Placental epithelial cell (primary cell): ENCODE data around the gene FRMD8. TPM values are rescaled to one million over a fixed set of nuclear protein-coding genes. Genes with fewer than 3 reads are reported as not detected.

Experiments used
- small RNA-seq: library from RNA; depleted of rRNA; stranded (forward); fragments of <200 nt; gene quantifications from one replicate; pipeline ENCODE3, GENCODE V24; 2012
- total RNA-seq: library from RNA; depleted of rRNA; stranded (reverse); fragments of >200 nt; gene quantifications from 2 replicates; pipeline ENCODE4 v1.2.3, GENCODE V29; 2012

FRMD8 gene, protein sequence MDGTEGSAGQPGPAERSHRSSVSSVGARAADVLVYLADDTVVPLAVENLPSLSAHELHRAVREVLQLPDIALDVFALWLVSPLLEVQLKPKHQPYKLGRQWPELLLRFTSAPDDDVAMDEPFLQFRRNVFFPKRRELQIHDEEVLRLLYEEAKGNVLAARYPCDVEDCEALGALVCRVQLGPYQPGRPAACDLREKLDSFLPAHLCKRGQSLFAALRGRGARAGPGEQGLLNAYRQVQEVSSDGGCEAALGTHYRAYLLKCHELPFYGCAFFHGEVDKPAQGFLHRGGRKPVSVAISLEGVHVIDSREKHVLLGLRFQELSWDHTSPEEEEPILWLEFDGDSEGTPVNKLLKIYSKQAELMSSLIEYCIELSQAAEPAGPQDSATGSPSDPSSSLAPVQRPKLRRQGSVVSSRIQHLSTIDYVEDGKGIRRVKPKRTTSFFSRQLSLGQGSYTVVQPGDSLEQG
- total RNA-seq, result 55.3 and 58.9 TPM in 2 replicates

GRCh38 chr11:65386307-65387140 lies at the start of gene FRMD8:
Gene FRMD8, plus strand, starts transcription at chr11:65386637. Its CDS starts 400 bp downstream, at chr11:65387037.

DNA sequence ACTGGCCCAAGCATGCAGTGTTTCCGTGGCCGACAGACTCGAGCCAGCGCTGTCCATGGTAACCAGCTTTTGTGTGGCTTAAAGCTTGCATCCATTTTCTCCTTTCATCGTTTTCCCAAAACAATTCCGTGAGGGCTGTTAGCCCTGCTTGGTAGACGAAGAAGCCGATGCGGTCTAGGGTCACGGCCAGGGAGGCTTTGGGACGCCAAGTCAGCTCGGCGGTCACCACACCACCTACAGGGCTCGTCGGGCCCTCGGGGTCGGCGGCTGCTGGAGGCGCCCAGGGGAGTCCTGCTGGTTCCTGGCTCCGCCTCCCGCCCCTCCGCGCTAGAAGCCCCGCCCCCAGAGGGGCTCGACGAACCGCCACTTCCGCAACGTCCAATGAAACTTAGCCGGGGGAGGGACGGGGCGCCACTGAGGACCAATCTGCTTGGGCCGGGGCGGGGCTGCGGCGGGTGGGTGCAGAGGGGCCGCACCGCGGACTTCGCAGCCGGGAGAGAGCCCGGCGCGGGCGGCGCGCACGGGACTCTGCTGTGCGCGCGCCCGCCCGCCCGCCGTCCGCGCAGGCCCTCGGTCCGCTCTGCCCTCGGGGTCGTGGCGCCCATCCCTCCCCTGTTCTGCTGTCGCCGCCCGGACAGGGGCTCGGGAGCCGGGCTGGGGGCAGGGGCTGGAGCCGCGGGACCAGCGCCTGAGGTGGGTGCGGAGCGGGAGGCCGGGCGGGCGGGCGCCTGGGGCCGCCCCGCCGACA lies 32.0 kb upstream of the FRMD8 start, which contains the start of gene TIGD3:
Gene TIGD3 (plus strand): TSS at position 487 of the 748 bp plus-strand sequence. CDS start 1,058 bp downstream, outside the sequence.

GRCh38 chr11:65382033-65382803 lies 4.2 kb upstream of the FRMD8 start, which contains the start of gene SLC25A45:
Gene SLC25A45, minus strand, starts transcription at chr11:65382646. Its CDS starts 695 bp downstream, at chr11:65381951.

DNA sequence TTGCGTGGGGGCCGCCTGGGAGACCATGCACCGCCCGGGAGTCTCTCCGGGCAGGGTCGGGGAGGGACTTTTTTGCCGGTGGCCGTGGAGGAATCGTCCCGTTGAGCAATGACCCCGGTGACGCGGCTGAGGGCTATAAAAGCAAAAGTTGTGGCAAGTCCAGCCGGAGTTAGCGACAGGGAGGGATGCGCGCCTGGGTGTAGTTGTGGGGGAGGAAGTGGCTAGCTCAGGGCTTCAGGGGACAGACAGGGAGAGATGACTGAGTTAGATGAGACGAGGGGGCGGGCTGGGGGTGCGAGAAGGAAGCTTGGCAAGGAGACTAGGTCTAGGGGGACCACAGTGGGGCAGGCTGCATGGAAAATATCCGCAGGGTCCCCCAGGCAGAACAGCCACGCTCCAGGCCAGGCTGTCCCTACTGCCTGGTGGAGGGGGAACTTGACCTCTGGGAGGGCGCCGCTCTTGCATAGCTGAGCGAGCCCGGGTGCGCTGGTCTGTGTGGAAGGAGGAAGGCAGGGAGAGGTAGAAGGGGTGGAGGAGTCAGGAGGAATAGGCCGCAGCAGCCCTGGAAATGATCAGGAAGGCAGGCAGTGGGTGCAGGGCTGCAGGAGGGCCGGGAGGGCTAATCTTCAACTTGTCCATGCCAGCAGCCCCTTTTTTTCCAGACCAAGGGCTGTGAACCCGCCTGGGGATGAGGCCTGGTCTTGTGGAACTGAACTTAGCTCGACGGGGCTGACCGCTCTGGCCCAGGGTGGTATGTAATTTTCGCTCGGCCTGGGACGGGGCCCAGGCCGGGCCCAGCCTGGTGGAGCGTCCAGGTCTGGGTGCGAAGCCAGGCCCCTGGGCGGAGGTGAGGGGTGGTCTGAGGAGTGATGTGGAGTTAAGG lies 36.4 kb downstream of the FRMD8 start, which contains the start of gene NEAT1:
Gene NEAT1 (plus strand): TSS at position 166 of the 883 bp plus-strand sequence.

Small RNAs within 50 kb of the gene (small RNA-seq; reads per million reads assigned to genes)
- gene RF01684, result not detected

Other genes starting within 250 kb of the FRMD8 start
- not detected in 2 replicates for gene SPDYC, start 216.4 kb upstream of the FRMD8 start, total RNA-seq
- 197 and 486 TPM in 2 replicates for gene CAPN1, start 204.7 kb upstream of the FRMD8 start, total RNA-seq
- 5.0 and 6.3 TPM in 2 replicates for gene POLA2, start 124.7 kb upstream of the FRMD8 start, total RNA-seq
- 3.1 and 23.2 TPM in 2 replicates for gene CDC42EP2, start 71.8 kb upstream of the FRMD8 start, total RNA-seq
- gene DPF2, start 52.8 kb upstream of the FRMD8 start, total RNA-seq, result 44.5 and 64.8 TPM in 2 replicates
- gene TIGD3, start 31.9 kb upstream of the FRMD8 start, total RNA-seq, result 0.11 TPM in 1 of 2 replicates, not detected in the other
- 3.8 and 4.3 TPM in 2 replicates for gene SLC25A45, start 4.0 kb upstream of the FRMD8 start, total RNA-seq
- gene NEAT1, start 36.2 kb downstream of the FRMD8 start, total RNA-seq, result 141 and 249 TPM in 2 replicates
- gene MALAT1, start 112.4 kb downstream of the FRMD8 start, total RNA-seq, result 9,374 and 20,355 TPM in 2 replicates
- 134 and 143 TPM in 2 replicates for gene SCYL1, start 138.4 kb downstream of the FRMD8 start, total RNA-seq
- 31.7 and 46.3 TPM in 2 replicates for gene LTBP3, start 171.7 kb downstream of the FRMD8 start, total RNA-seq
- gene ZNRD2, start 183.8 kb downstream of the FRMD8 start, total RNA-seq, result 38.9 and 61.1 TPM in 2 replicates
- gene FAM89B, start 185.9 kb downstream of the FRMD8 start, total RNA-seq, result 33.0 and 36.5 TPM in 2 replicates
- 23.9 and 29.1 TPM in 2 replicates for gene EHBP1L1, start 189.4 kb downstream of the FRMD8 start, total RNA-seq
- 0.54 TPM in 1 of 2 replicates, not detected in the other for gene KCNK7, start 209.2 kb downstream of the FRMD8 start, total RNA-seq
- gene MAP3K11, start 227.6 kb downstream of the FRMD8 start, total RNA-seq, result 31.3 and 36.5 TPM in 2 replicates
- 28.3 and 47.3 TPM in 2 replicates for gene PCNX3, start 229.1 kb downstream of the FRMD8 start, total RNA-seq